ENCODE results near the gene TXNRD1.

- TF ChIP-seq CTCF (conservative IDR thresholded peaks at IDR 0.05 in 1 of 2, IDR thresholded peaks at IDR 0.05 in 1 of 2; ENCODE audit: low read depth in 1 of 2, low read length in 2 of 2) (no peak), EZH2 (IDR thresholded peaks at IDR 0.05; ENCODE audit: low read length, missing control alignments) (no peak)
These were observed 47.4 kb downstream of the TXNRD1 start for GRCh38 chr12:104263026-104263425.
